ENCODE measurements around the gene HOXD1. TPM values are rescaled to one million over a fixed set of nuclear protein-coding genes. Genes with fewer than 3 reads are reported as not detected.

The HOXD1 gene
- polyA plus RNA-seq, 1 of the 3 experiments (the other 2 are of a cell fraction) = not detected

DNA sequence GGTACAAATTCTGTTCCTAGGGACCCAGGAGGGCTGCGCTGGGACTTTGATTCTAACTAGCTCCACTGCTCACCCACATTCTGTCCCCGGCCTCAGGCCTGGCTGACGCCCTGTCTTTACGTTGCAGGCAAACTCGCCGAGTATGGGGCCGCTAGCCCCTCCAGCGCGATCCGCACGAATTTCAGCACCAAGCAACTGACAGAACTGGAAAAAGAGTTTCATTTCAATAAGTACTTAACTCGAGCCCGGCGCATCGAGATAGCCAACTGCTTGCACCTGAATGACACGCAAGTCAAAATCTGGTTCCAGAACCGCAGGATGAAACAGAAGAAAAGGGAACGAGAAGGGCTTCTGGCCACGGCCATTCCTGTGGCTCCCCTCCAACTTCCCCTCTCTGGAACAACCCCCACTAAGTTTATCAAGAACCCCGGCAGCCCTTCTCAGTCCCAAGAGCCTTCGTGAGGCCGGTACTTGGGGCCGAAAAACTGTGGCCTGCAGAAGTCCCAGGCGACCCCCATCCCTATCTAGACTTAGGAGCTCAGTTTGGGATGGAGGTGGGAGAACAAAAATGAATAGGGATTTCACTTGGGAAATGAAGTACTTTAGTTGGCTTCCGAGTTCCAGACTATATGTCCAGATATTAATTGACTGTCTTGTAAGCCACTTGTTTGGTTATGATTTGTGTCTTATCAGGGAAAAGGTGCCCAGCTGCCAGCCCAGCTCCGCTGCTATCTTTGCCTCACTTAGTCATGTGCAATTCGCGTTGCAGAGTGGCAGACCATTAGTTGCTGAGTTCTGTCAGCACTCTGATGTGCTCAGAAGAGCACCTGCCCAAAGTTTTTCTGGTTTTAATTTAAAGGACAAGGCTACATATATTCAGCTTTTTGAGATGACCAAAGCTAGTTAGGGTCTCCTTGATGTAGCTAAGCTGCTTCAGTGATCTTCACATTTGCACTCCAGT lies 1.5 kb downstream of the HOXD1 start:
- no peak overlapping the region for H3K27ac ChIP-seq (ENCODE audit: low read depth in 2 of 2, low read length in 1 of 2)
- no peak overlapping the region for H3K9ac ChIP-seq
- WGBS (ENCODE audit: low lambda C conversion rate) = 92% methylated on average over 28 of the region's 28 CpGs
- ChIA-PET POLR2A (no interaction called here), CTCF (interaction anchor here (0.6 to 1.2 kb wide), 3 partner anchors 9 to 255 kb away, joined by 3 read pairs; no protein-coding TSS in a partner anchor)
- no peak for DNase-seq
- no peaks in the 10 kb centered on the region for H3K36me3 ChIP-seq (replicated peaks in 1 of 2; ENCODE audit: control insufficient read depth in 1 of 2, insufficient read depth in 2 of 2, low read length in 1 of 2)
- H2AFZ ChIP-seq (ENCODE audit: low read depth) = no peak overlapping the region
- no peaks in the 10 kb centered on the region for H4K20me1 ChIP-seq (ENCODE audit: insufficient read depth)
- no peaks in the 10 kb centered on the region for H3K79me2 ChIP-seq (ENCODE audit: insufficient read depth)
- TF ChIP-seq, protein P1, sequence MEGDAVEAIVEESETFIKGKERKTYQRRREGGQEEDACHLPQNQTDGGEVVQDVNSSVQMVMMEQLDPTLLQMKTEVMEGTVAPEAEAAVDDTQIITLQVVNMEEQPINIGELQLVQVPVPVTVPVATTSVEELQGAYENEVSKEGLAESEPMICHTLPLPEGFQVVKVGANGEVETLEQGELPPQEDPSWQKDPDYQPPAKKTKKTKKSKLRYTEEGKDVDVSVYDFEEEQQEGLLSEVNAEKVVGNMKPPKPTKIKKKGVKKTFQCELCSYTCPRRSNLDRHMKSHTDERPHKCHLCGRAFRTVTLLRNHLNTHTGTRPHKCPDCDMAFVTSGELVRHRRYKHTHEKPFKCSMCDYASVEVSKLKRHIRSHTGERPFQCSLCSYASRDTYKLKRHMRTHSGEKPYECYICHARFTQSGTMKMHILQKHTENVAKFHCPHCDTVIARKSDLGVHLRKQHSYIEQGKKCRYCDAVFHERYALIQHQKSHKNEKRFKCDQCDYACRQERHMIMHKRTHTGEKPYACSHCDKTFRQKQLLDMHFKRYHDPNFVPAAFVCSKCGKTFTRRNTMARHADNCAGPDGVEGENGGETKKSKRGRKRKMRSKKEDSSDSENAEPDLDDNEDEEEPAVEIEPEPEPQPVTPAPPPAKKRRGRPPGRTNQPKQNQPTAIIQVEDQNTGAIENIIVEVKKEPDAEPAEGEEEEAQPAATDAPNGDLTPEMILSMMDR (IDR thresholded peaks at IDR 0.05) = no peak
- TF ChIP-seq TAF1 (IDR thresholded peaks at IDR 0.05; ENCODE audit: borderline replicate concordance, low read depth, low read length) (no peak), FOSL2 (IDR thresholded peaks at IDR 0.05; ENCODE audit: borderline replicate concordance, low read depth) (no peak)
- TF ChIP-seq, protein P2, sequence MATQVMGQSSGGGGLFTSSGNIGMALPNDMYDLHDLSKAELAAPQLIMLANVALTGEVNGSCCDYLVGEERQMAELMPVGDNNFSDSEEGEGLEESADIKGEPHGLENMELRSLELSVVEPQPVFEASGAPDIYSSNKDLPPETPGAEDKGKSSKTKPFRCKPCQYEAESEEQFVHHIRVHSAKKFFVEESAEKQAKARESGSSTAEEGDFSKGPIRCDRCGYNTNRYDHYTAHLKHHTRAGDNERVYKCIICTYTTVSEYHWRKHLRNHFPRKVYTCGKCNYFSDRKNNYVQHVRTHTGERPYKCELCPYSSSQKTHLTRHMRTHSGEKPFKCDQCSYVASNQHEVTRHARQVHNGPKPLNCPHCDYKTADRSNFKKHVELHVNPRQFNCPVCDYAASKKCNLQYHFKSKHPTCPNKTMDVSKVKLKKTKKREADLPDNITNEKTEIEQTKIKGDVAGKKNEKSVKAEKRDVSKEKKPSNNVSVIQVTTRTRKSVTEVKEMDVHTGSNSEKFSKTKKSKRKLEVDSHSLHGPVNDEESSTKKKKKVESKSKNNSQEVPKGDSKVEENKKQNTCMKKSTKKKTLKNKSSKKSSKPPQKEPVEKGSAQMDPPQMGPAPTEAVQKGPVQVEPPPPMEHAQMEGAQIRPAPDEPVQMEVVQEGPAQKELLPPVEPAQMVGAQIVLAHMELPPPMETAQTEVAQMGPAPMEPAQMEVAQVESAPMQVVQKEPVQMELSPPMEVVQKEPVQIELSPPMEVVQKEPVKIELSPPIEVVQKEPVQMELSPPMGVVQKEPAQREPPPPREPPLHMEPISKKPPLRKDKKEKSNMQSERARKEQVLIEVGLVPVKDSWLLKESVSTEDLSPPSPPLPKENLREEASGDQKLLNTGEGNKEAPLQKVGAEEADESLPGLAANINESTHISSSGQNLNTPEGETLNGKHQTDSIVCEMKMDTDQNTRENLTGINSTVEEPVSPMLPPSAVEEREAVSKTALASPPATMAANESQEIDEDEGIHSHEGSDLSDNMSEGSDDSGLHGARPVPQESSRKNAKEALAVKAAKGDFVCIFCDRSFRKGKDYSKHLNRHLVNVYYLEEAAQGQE (IDR thresholded peaks at IDR 0.05; ENCODE audit: low read depth, low read length) = no peak
- TF ChIP-seq, protein P3, sequence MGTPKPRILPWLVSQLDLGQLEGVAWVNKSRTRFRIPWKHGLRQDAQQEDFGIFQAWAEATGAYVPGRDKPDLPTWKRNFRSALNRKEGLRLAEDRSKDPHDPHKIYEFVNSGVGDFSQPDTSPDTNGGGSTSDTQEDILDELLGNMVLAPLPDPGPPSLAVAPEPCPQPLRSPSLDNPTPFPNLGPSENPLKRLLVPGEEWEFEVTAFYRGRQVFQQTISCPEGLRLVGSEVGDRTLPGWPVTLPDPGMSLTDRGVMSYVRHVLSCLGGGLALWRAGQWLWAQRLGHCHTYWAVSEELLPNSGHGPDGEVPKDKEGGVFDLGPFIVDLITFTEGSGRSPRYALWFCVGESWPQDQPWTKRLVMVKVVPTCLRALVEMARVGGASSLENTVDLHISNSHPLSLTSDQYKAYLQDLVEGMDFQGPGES (IDR thresholded peaks at IDR 0.05; ENCODE audit: low read depth, low read length) = no peak
- TF ChIP-seq, protein P4, sequence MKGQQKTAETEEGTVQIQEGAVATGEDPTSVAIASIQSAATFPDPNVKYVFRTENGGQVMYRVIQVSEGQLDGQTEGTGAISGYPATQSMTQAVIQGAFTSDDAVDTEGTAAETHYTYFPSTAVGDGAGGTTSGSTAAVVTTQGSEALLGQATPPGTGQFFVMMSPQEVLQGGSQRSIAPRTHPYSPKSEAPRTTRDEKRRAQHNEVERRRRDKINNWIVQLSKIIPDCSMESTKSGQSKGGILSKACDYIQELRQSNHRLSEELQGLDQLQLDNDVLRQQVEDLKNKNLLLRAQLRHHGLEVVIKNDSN (IDR thresholded peaks at IDR 0.05; ENCODE audit: borderline replicate concordance, low read depth) = no peak
- H3K9me2 ChIP-seq = no peaks in the 10 kb centered on the region
- peaks cover 0 to 10% of the 10 kb centered on the region in 2 experiments; a peak in 1 of 4 replicates for H3K4me1 ChIP-seq (ENCODE audit: control insufficient read depth in 1 of 2, insufficient read depth in 2 of 2, low read depth in 1 of 2, low read length in 1 of 2)
- no peaks in the 10 kb centered on the region for H3K9me3 ChIP-seq
- H3K4me2 ChIP-seq = no peak overlapping the region
- H3F3A ChIP-seq (replicated peaks; ENCODE audit: insufficient read depth) = no peaks in the 10 kb centered on the region
- peaks cover 9% of the 10 kb centered on the region; the same call in 1 of the 2 replicates for H3K27me3 ChIP-seq (ENCODE audit: insufficient read depth)
- no peak overlapping the region for H3K4me3 ChIP-seq (ENCODE audit: low read depth in 2 of 2, low read length in 1 of 2)

Measured in SK-N-SH (cell line).